Endothelial cell of umbilical vein (primary cell): ENCODE results near the gene AMFR. TPM values are rescaled to one million over a fixed set of nuclear protein-coding genes. Genes with fewer than 3 reads are reported as not detected.

Experiments
- BruUV-seq: library from RNA; stranded (reverse); fragments of 400-500 nt; replicated peaks from 2 replicates; lab custom pipeline; 2021; lab: Mats Ljungman, UMichigan
- CTCF ChIA-PET: fragments of 300-600, 350-600 bp; sonication (Branson Sonifier 250); formaldehyde crosslinking; loops from one replicate; lab custom pipeline; 2021; ENCODE audit warnings: antibody characterized with exemption, inconsistent platforms; lab: Charles Lee
- POLR2A ChIA-PET: fragments of 300-600, 350-600 bp; sonication (Branson Sonifier 250); formaldehyde crosslinking; loops from one replicate; lab custom pipeline; 2021; ENCODE audit warnings: antibody characterized with exemption, inconsistent platforms; lab: Charles Lee
- DNase-seq: peaks from one replicate; pipeline ENCODE4 v3.0.0-alpha.2; 2011; ENCODE audit warnings: low read depth, low spot score
- FAIRE-seq: peaks from 2 replicates; lab custom pipeline; 2011; peaks lifted over from hg19 to GRCh38; lab: Jason Lieb, UNC
- H2AFZ ChIP-seq: 2 replicates; pipeline ENCODE4 v1.6.0; 2012; ENCODE audit warnings: low read depth, low read length, control low read depth, inconsistent platforms
- H3K27ac ChIP-seq: 2 replicates; pipeline ENCODE4 v1.5.1; 2011; ENCODE audit warnings: low read depth, mild to moderate bottlenecking, control low read depth, low read length, moderate library complexity; ENCODE audit not compliant: insufficient read depth
- H3K27me3 ChIP-seq, 2 experiments: 2 replicates each; pipeline versions ENCODE4 v1.6.0 to v1.6.1; 2011; ENCODE audit warnings: low read length in 2 of 2, mixed read lengths in 1 of 2; ENCODE audit not compliant: control insufficient read depth in 2 of 2, insufficient read depth in 2 of 2
- H3K36me3 ChIP-seq, 2 experiments: 2 replicates in 1 of 2; 3 replicates in 1 of 2; pipeline ENCODE4 v1.5.1; 2011; ENCODE audit warnings: low read length in 2 of 2, mild to moderate bottlenecking in 1 of 2, moderate library complexity in 1 of 2; ENCODE audit not compliant: control insufficient read depth in 2 of 2, insufficient read depth in 2 of 2; ENCODE audit errors: extremely low read depth in 1 of 2
- H3K4me1 ChIP-seq: 3 replicates; pipeline ENCODE4 v1.5.1; 2011; ENCODE audit warnings: mild to moderate bottlenecking, low read length; ENCODE audit not compliant: control insufficient read depth, insufficient read depth; ENCODE audit errors: extremely low read depth
- H3K4me2 ChIP-seq: 2 replicates; pipeline ENCODE4 v1.6.1; 2011; ENCODE audit warnings: low read length, control low read depth, mixed read lengths; ENCODE audit not compliant: insufficient read depth
- H3K4me3 ChIP-seq, 3 experiments: fragments of 200-600 bp in 1 of 3; sonication (generic), shearing (Covaris generic) in 1 of 3; replicated peaks in 1 of 3; 2 replicates each; pipeline ENCODE4 v1.5.1; 2011 to 2016; ENCODE audit warnings: control low read depth in 3 of 3, low read length in 3 of 3, mild to moderate bottlenecking in 2 of 3, inconsistent platforms in 1 of 3, low read depth in 1 of 3, moderate library complexity in 1 of 3; ENCODE audit not compliant: insufficient read depth in 1 of 3
- H3K79me2 ChIP-seq: 2 replicates; pipeline ENCODE4 v1.6.0; 2012; ENCODE audit warnings: low read length, inconsistent platforms; ENCODE audit not compliant: control insufficient read depth, insufficient read depth
- H3K9ac ChIP-seq: replicated peaks from 2 replicates; pipeline ENCODE3; 2011; ENCODE audit warnings: low read length, control low read depth; ENCODE audit not compliant: insufficient read depth; ENCODE audit errors: extremely low read depth
- H3K9me1 ChIP-seq: replicated peaks from 3 replicates; pipeline ENCODE4 v1.6.0; 2011; ENCODE audit warnings: mild to moderate bottlenecking, low read length; ENCODE audit not compliant: control insufficient read depth, insufficient read depth; ENCODE audit errors: extremely low read depth
- H3K9me3 ChIP-seq: replicated peaks from 2 replicates; pipeline ENCODE4 v1.5.1; 2012; ENCODE audit warnings: low read length, inconsistent platforms; ENCODE audit not compliant: control insufficient read depth, insufficient read depth
- H4K20me1 ChIP-seq: replicated peaks from 2 replicates; pipeline ENCODE3; 2011; ENCODE audit warnings: mild to moderate bottlenecking, low read length; ENCODE audit not compliant: control insufficient read depth, insufficient read depth; ENCODE audit errors: extremely low read depth
- EZH2 ChIP-seq: IDR thresholded peaks from 2 replicates; pipeline ENCODE4 v1.6.1; 2012; ENCODE audit warnings: borderline replicate concordance, low read depth, mild to moderate bottlenecking, moderate library complexity, low read length, inconsistent platforms; ENCODE audit not compliant: severe bottlenecking
- GATA2 ChIP-seq: IDR thresholded peaks from 2 replicates; pipeline ENCODE4 v1.7.0; 2011; ENCODE audit warnings: low read depth, mild to moderate bottlenecking, moderate library complexity, mixed read lengths, low read length; ENCODE audit not compliant: insufficient read length, insufficient read depth
- JUN ChIP-seq: IDR thresholded peaks from 2 replicates; pipeline ENCODE4 v1.6.1; 2011; ENCODE audit warnings: borderline replicate concordance, low read depth; ENCODE audit not compliant: insufficient read length, insufficient read depth
- MYC ChIP-seq: IDR thresholded peaks from one replicate; pipeline ENCODE4 v1.6.1; 2011; ENCODE audit warnings: mild to moderate bottlenecking, low read depth, low read length
- POLR2A ChIP-seq: IDR thresholded peaks from 2 replicates; pipeline ENCODE4 v1.6.1; 2012; ENCODE audit warnings: low read depth, mild to moderate bottlenecking, control low read depth, low read length
- POLR2AphosphoS5 ChIP-seq: IDR thresholded peaks from 2 replicates; pipeline ENCODE4 v1.6.1; 2012; ENCODE audit warnings: low read depth, mild to moderate bottlenecking, control low read depth, low read length, moderate library complexity; ENCODE audit not compliant: insufficient read depth
- dilution Hi-C: fragments of 300-500 bp; cut with MboI; formaldehyde crosslinking; loops from one replicate; pipeline ENCODE4 v1.15.0; 2019; ENCODE audit warnings: low sequenced_read_pairs; ENCODE audit not compliant: extremely low pct_ligation_motif_present
- intact Hi-C: fragments of 100-400 bp; cut with micrococcal nuclease; formaldehyde crosslinking; loops from one replicate; pipeline ENCODE4 v1.10.0; 2022
- polyA plus RNA-seq, 4 experiments: library from polyadenylated mRNA; depleted of rRNA in 3 of 4; stranded (reverse) in 3 of 4; unstranded in 1 of 4; fragments of >200 nt; gene quantifications; 2 replicates each; pipeline versions ENCODE4 v1.2.1 to v1.2.3, GENCODE V29; 2011 to 2012; ENCODE audit warnings: missing spikeins in 1 of 4
- total RNA-seq: library from RNA; stranded (reverse); gene quantifications from 2 replicates; pipeline ENCODE4 v1.2.3, GENCODE V29; 2021
- TF ChIP-seq, protein P1 (sequence below), 2 donors: IDR thresholded peaks; 1 replicate in 1 of 2; 2 replicates in 1 of 2; pipeline ENCODE4 v1.5.1; 2011; ENCODE audit warnings: low read length in 2 of 2, mild to moderate bottlenecking in 2 of 2, moderate library complexity in 2 of 2, control low read depth in 1 of 2, inconsistent platforms in 1 of 2, low read depth in 1 of 2; ENCODE audit not compliant: insufficient read depth in 1 of 2; ENCODE audit errors: extremely low read depth in 1 of 2

Gene AMFR
- total and polyA plus RNA-seq, 2 donors (not counting 3 experiments of a cell fraction or from before 2014, with no cell fraction given): 66.5 to 71.7 TPM

DNA sequence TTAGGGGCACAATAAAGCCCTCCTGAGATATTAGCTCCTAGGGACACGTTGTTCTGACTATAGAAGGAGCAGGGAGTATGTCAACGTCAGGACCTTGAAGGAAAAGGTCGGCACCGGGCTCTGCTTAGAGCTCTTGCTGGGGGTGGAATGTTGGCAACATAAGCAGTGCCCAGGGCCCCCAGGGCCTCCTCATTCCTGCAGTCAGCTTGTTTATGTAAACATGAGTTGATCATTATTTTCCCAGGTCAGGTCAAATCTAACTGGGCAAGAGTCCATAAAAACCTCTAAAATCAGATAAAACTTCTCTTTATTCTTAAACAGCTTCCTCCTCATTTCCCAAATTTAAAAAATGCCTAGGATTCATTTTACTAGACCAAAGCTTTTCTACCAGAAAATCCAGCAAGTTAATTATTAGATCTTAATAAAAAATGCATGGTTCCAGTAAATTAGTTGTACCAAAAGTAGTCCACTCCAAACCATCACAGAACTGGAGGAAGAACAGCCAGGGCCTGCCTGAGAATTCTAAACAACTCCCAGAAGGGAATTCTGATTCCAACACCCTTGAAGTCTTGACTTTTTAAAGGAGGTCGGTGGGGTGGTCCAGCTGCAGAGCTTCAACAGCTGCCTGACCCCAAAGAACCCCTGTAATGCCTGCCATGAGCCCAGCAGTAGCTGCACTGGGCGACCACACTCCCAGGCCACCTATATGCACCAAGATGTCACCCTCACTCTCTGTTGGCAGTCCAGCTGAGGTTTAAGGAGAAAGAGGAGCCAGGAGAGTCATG, 54.3 kb downstream of the AMFR start:
- H3K27ac ChIP-seq: no peak overlapping the region
- TF ChIP-seq POLR2AphosphoS5 (peak; percentile 21), GATA2 (peak; percentile 23), JUN (no peak)
- H3K9me1 ChIP-seq: no peaks in the 10 kb centered on the region
- CTCF ChIA-PET: interaction anchor here (0.9 to 3.2 kb wide), 4 partner anchors 11 to 53 kb away, joined by 3 to 11 read pairs (median 7); no protein-coding TSS in a partner anchor
- intact Hi-C loops (no loop called here), dilution Hi-C loops (no loop called here)
- H4K20me1 ChIP-seq: peaks cover 11% of the 10 kb centered on the region
- POLR2A ChIA-PET: no interaction called here
- no TSS peak for BruUV-seq
- H3K4me2 ChIP-seq: no peak overlapping the region
- no peak overlapping the region for H3K9ac ChIP-seq
- H3K27me3 ChIP-seq: no peaks in the 10 kb centered on the region
- H3K36me3 ChIP-seq: no peaks in the 10 kb centered on the region
- peaks cover 16% of the 10 kb centered on the region for H3K4me1 ChIP-seq
- no peaks in the 10 kb centered on the region for H3K79me2 ChIP-seq
- H2AFZ ChIP-seq: no peak overlapping the region
- peak; percentile 51 for DNase-seq
- FAIRE-seq: no peak
- H3K9me3 ChIP-seq: no peaks in the 10 kb centered on the region
- no peak overlapping the region for H3K4me3 ChIP-seq

DNA sequence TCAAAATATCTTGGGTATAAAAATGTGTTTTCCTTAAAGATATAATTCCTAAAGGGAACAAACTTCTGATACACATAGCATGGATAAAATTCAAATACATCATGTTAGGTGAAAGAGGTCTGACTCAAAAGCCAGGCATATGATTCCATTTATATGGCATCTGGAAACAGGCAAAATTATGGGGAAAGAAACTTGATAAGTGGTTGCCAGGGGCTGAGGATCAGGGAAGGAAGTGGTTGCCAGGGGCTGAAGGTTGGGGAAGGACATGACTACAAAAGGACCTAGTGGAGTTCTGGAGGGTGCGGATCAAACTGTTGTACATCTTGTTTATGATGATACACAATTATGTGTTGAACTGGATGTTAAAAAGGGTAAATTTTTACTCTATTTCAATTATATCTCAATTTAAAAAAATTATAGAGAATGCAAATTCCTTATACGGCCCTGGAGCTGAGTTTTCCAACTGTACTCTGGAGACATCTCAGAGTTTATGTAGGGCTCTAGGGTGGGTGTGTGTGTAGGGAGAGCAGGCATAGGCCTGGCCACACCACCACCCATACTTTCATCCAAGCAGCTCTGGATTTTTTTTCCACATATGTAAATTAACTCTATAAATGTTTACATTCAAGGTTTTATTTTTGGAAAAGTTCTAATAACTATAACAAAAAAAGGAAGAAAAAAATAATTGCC, 55.0 kb downstream of the AMFR start:
- TF ChIP-seq POLR2AphosphoS5 (no peak), EZH2 (no peak), POLR2A (no peak), GATA2 (no peak), MYC (no peak), JUN (no peak)
- TF ChIP-seq, protein P1, sequence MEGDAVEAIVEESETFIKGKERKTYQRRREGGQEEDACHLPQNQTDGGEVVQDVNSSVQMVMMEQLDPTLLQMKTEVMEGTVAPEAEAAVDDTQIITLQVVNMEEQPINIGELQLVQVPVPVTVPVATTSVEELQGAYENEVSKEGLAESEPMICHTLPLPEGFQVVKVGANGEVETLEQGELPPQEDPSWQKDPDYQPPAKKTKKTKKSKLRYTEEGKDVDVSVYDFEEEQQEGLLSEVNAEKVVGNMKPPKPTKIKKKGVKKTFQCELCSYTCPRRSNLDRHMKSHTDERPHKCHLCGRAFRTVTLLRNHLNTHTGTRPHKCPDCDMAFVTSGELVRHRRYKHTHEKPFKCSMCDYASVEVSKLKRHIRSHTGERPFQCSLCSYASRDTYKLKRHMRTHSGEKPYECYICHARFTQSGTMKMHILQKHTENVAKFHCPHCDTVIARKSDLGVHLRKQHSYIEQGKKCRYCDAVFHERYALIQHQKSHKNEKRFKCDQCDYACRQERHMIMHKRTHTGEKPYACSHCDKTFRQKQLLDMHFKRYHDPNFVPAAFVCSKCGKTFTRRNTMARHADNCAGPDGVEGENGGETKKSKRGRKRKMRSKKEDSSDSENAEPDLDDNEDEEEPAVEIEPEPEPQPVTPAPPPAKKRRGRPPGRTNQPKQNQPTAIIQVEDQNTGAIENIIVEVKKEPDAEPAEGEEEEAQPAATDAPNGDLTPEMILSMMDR (IDR thresholded peaks at IDR 0.05; ENCODE audit: extremely low read depth in 1 of 2, insufficient read depth in 1 of 2, low read depth in 1 of 2, low read length in 2 of 2): no peak
- H2AFZ ChIP-seq: no peak overlapping the region
- H3K9ac ChIP-seq: no peak overlapping the region
- peak; percentile 47 for FAIRE-seq
- H3K27me3 ChIP-seq: no peaks in the 10 kb centered on the region
- no peak overlapping the region for H3K4me3 ChIP-seq
- H3K9me3 ChIP-seq: no peaks in the 10 kb centered on the region
- H3K9me1 ChIP-seq: no peaks in the 10 kb centered on the region
- intact Hi-C loops: no loop called here
- BruUV-seq: no TSS peak
- no peaks in the 10 kb centered on the region for H3K79me2 ChIP-seq
- no peak for DNase-seq
- no peaks in the 10 kb centered on the region for H3K36me3 ChIP-seq
- no peak overlapping the region for H3K4me2 ChIP-seq
- no peak overlapping the region for H3K27ac ChIP-seq
- ChIA-PET CTCF (interaction anchor here (0.9 to 3.2 kb wide), 4 partner anchors 10 to 52 kb away, joined by 3 to 11 read pairs (median 7); no protein-coding TSS in a partner anchor), POLR2A (no interaction called here)
- peaks cover 11% of the 10 kb centered on the region for H4K20me1 ChIP-seq
- dilution Hi-C loops: no loop called here
- H3K4me1 ChIP-seq: peaks cover 16% of the 10 kb centered on the region
